Astrocyte of the hippocampus (primary cell): ENCODE results near the gene LRRFIP2.
"Not testable (repeated sequence)": the region's sequence is repeated elsewhere in the genome, so short reads cannot be mapped to it uniquely, and the experiment has no call there.

Experiments
- DNase-seq: peaks from one replicate; pipeline ENCODE4 v3.0.0; 2011; ENCODE audit warnings: low read depth, low spot score

LRRFIP2 gene

DNA sequence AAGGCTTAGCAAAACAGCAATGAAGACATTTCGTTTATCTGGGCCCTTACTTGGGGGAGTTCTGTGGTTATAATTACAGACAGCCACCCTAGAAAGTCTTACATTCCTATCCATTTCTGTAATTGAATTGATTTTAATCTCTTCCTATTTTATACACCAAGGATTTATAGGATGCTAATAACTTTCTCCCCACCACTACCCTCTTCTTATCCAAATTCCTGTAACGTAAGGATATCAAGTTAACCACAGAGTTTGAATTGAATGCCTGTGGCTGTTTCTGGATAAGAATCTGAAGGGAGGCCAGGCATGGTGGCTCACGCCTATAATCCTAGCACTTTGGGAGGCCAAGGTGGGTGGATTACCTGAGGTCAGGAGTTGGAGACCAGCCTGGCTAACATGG, 102.5 kb downstream of the LRRFIP2 start:
- DNase-seq = peak; percentile 62

GRCh38 chr3:37068031-37068430, 106.4 kb downstream of the LRRFIP2 start:
- DNase-seq = no peak

DNA sequence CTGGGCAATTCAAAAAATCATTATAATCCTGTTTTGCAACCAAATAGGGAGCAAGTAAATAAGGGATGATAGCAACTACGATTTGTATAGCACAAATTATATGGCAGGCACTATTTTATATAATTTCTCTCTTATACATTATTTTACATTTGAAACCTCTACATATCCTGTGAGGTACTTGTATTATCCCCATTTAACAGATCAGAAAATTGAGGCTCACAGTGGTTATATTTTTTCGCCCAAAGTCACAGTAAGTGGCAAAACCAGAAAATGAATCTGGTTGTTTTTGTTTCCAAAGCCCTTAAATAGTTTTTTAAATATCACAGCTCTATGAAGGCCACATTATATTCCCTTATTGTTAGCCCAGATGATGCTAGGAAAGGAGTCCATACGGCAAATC, 106.8 kb downstream of the LRRFIP2 start:
- DNase-seq = no peak

DNA sequence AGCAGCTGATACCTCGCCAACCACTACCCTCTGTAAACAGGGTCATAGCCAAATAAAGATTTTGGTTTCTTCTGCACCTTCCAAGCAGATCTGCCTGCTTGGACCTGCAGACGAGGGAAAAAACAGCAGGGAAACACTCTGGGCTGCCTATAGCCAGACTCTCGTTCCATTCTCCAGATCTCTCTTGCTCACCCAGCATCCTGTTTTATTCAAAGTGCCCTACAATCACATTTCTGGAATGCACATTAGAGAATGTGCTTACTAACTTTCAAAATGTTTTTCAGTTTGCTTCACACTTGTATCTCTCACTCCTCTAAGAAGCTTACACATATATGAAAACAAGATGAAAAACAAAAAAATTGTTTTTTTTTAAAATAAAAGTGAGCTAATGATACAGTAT, 109.6 kb downstream of the LRRFIP2 start:
- peak; percentile 36 for DNase-seq

- no peak for DNase-seq
Measured at GRCh38 chr3:37058117-37058516, 116.3 kb downstream of the LRRFIP2 start.

DNA sequence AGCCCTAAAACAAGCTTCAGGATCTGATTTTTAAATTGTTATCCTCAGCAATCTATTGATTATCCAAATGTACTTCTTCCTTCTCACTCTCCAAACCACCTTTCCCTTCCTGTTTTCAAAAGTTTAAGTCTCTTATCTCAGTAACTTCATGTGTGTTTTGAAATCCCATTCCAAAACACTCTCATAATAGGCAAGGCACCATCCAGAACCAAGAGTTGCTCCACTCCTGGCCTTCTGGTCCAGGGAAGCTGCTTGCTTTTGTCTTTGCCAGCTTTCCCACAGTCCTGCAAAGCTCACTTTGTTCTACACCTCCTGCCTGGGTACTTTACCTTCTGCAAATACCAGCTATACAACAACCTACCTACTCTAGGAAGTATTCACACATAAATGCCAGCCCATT, 117.6 kb downstream of the LRRFIP2 start:
- no peak for DNase-seq

DNA sequence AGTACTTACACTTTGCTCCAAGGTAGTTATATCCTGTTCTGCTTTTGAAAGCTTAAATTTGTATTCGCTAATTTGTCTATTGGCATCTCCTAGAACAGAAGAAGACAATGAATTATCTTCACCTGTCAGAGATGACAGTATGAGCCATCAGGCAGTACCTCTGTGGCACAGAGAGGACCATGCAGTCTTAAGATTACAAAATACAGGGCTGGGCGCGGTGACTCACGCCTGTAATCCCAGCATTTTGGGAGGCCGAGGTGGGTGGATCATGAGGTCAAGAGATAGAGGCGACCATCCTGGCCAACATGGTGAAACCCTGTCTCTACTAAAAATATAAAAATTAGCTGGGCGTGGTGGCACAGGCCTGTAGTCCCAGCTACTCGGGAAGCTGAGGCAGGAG, 119.3 kb downstream of the LRRFIP2 start:
- not testable (repeated sequence) for DNase-seq

- DNase-seq = peak; percentile 60
Measured at GRCh38 chr3:37054370-37054769, 120.0 kb downstream of the LRRFIP2 start.

DNA sequence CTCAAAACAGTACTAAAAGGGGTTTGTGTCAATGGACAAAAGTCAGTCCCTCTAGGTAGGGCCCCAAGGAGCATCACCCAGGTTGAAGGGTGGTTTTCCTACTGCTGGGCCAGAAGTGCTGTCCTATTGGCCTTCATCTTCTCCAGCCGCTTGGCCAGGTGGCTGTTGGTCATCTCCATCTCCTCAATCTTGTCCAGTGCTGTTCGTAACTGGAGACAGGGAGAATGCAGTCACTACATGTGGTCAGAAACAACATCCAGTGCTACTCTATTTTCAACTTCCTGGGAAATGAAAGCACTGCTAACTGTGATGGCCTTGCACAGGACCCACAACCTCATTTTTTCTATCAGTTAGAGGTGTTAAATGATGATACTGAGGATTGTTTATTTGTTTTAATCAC, 120.6 kb downstream of the LRRFIP2 start:
- no peak for DNase-seq

GRCh38 chr3:37053337-37053736, 121.0 kb downstream of the LRRFIP2 start:
- no peak for DNase-seq

GRCh38 chr3:37052860-37053259, 121.5 kb downstream of the LRRFIP2 start:
- peak; percentile 79 for DNase-seq

DNA sequence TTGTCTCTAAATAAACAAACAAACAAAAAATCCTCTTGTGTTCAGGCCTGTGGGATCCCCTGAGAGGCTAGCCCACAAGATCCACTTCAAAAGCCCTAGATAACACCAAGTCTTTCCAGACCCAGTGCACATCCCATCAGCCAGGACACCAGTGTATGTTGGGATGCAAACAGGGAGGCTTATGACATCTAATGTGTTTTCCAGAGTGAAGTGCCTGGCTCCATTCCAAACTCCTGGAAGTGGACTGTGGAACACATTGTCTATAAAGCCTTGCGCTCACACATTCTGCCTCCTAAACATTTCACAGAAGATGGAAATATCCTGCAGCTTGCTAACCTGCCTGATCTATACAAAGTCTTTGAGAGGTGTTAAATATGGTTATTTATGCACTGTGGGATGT, 124.1 kb downstream of the LRRFIP2 start:
- no peak for DNase-seq

DNA sequence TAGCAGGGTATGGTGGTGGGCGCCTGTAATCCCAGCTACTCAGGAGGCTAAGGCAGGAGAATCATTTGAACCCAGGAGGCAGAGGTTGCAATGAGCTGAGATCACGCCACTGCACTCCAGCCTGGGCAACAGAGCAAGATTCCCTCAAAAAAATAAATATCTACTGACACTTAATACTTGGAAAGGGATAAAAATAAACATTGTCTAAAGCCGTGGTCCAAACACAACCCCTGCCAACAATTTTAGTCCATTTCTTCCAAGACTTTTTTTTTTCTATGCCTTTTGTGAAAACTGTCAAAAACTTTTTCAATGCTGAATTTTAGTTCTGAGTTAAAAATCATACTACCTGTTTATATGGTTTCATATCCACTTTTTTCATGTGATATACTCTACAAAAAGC, 131.7 kb downstream of the LRRFIP2 start:
- not testable (repeated sequence) for DNase-seq

DNA sequence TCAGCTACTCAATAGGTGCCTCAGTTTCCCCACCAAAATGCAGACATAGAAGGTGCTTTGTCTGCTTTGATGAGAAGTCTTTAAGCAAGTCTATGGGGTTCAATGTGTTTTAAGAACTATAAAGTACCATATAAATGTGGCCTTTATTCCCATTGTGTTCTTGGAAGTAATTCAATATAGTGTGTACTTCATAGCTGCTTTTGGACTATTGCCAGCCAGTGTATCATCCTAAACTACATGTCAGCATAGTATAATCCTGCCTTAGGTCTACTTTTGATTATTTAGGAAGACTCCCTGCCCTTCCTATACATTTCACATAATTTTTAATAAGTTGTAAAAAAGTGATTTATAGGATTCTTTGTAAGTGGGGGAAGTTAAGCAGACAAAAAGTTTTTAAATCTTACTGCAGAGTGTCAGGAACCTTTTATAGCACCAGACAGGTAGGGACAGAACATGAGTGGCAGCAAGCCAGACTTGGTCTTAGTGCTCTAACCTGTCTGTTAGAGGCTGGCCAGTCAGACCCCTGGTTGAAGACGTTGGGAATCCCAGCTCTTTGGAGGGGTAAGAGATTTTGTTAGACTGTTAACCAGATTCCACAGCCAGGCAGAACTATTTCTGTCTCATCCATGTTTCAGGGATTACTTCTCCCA, 132.7 kb downstream of the LRRFIP2 start:
- DNase-seq = no peak

DNA sequence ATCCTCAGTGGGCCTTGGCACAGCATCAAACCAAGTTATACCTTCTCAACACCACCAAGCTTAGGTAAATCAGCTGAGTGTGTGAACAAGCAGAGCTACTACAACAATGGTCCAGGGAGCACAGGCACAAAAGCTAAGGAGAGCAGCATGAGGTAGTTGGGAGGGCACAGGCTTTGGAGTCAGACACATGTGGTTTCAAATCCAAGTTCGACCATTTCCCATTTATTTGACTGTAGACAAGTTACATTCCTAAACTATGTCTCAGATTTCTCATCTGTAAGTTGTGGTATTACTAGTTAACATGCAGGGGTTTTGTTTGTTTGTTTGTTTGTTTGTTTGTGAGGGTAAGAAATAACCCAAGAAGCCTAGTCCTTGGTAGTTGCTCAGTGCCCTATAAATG, 134.2 kb downstream of the LRRFIP2 start:
- DNase-seq = peak; percentile 48

- no peak for DNase-seq
Measured at GRCh38 chr3:37039161-37039846, 135.1 kb downstream of the LRRFIP2 start.

GRCh38 chr3:37037352-37037751, 137.0 kb downstream of the LRRFIP2 start:
- no peak for DNase-seq

DNA sequence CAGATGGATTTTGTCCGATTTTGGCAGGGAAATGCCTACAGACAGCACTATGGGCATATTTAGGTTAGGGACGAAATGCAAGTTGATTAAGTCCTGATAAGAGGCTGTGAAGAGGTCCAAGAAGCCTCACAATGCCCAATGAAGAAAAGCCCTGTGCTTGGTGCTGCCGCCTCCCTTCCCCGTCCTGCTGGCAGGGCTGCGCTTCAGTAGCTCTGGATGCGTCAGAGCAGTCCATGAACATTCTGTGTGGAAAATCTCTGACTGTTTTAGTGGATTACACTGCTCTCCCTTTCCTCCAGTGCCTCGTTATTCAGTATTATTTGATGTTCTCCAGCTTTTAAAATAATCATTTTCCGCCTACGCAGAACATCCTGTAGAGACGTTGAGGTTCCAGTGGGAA, 141.4 kb downstream of the LRRFIP2 start:
- no peak for DNase-seq

GRCh38 chr3:37031096-37031682, 143.2 kb downstream of the LRRFIP2 start:
- no peak for DNase-seq

GRCh38 chr3:37030588-37030987, 143.8 kb downstream of the LRRFIP2 start:
- DNase-seq = no peak

DNA sequence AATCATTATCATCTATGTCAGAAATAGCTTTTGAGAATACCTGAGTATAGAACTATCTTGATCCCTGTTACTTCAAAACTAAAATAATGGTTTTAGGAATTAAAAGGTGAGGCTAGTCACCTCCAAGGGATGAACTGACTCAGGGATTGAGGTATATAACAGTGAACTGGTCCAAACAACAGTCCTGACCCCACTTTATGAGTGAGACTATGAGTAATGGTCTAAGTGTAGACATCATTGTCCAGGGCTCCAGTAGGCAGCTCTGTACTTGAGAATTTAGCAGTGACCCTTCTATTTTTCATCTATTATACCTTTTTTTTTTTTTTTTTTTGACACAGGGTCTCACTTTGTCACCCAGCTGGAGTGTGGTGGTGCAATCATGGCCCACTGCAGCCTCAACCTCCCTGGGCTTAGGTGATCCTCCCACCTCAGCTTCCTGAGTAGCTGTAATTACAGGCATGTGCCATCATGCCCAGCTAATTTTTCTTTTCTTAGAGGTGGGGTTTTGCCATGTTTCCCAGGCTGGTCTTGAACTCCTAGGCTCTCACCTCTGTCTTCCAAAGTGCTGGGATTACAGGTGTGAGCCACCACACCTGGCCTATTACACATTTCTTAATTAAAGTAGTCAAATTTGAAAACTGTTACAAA, 144.7 kb downstream of the LRRFIP2 start:
- DNase-seq = no peak

GRCh38 chr3:37029111-37029510, 145.3 kb downstream of the LRRFIP2 start:
- DNase-seq = no peak

GRCh38 chr3:37028329-37028728, 146.1 kb downstream of the LRRFIP2 start:
- DNase-seq = no peak
